Activated CD4-positive, alpha-beta memory T cell treated with anti-CD3 and anti-CD28 coated beads for 36 hours (primary cell): ENCODE measurements around the gene ECE2. TPM values are rescaled to one million over a fixed set of nuclear protein-coding genes. Genes with fewer than 3 reads are reported as not detected.

Experiments
- CTCF ChIA-PET: fragments of 350-600 bp; sonication (Branson Sonifier 250); formaldehyde crosslinking; loops from one replicate; lab custom pipeline; 2021; ENCODE audit warnings: antibody characterized with exemption, inconsistent platforms; lab: Charles Lee
- POLR2A ChIA-PET: fragments of 350-600 bp; sonication (Branson Sonifier 250); formaldehyde crosslinking; loops from one replicate; lab custom pipeline; 2021; ENCODE audit warnings: antibody characterized with exemption; lab: Charles Lee
- DNase-seq: peaks from one replicate; pipeline ENCODE4 v3.0.0-alpha.2; 2020
- H3K27ac Mint-ChIP-seq: one replicate; pipeline ENCODE4 v1.8.0; 2021; ENCODE audit warnings: mixed read lengths
- H3K27me3 Mint-ChIP-seq: one replicate; pipeline ENCODE4 v1.8.0; 2021; ENCODE audit warnings: mixed read lengths
- H3K36me3 Mint-ChIP-seq: one replicate; pipeline ENCODE4 v1.8.0; 2021; ENCODE audit warnings: mixed read lengths
- H3K4me1 Mint-ChIP-seq: one replicate; pipeline ENCODE4 v1.8.0; 2021; ENCODE audit warnings: low read depth, mixed read lengths
- H3K4me3 Mint-ChIP-seq: one replicate; pipeline ENCODE4 v1.8.0; 2021; ENCODE audit warnings: mild to moderate bottlenecking, mixed read lengths
- H3K9me3 Mint-ChIP-seq: one replicate; pipeline ENCODE4 v1.8.0; 2021; ENCODE audit warnings: mixed read lengths
- intact Hi-C: fragments of 100-400 bp; cut with micrococcal nuclease; formaldehyde crosslinking; loops from one replicate; pipeline ENCODE4 v1.15.1; 2023
- total RNA-seq, 2 experiments: library from RNA; stranded (reverse); gene quantifications; one replicate each; pipeline ENCODE4 v1.2.3, GENCODE V29; 2021

ECE2 gene
- total RNA-seq, 2 experiments from 2014 or later, result not detected

- H3K36me3 Mint-ChIP-seq, result peaks cover 55% of the 10 kb centered on the region
- H3K27ac Mint-ChIP-seq, result peak overlapping the region; percentile 76
- intact Hi-C loops, result no loop called here
- no peak for DNase-seq
- no peaks in the 10 kb centered on the region for H3K27me3 Mint-ChIP-seq
- CTCF ChIA-PET, result no interaction called here
- H3K9me3 Mint-ChIP-seq, result no peaks in the 10 kb centered on the region
- POLR2A ChIA-PET, result no interaction called here
- no peak overlapping the region for H3K4me3 Mint-ChIP-seq
- H3K4me1 Mint-ChIP-seq, result peaks cover 49% of the 10 kb centered on the region
Measured at GRCh38 chr3:184332370-184333090, 56.7 kb downstream of the ECE2 start.

GRCh38 chr3:184333190-184333589 lies 57.4 kb downstream of the ECE2 start:
- Mint-ChIP-seq H3K36me3 (peaks cover 49% of the 10 kb centered on the region), H3K4me1 (peaks cover 54% of the 10 kb centered on the region), H3K27ac (peak overlapping the region; percentile 76), H3K27me3 (no peaks in the 10 kb centered on the region), H3K9me3 (no peaks in the 10 kb centered on the region), H3K4me3 (no peak overlapping the region)
- ChIA-PET POLR2A (no interaction called here), CTCF (interaction anchor here (0.6 kb wide), 1 partner anchor 46 kb away, joined by 4 read pairs; no protein-coding TSS in a partner anchor)
- no peak for DNase-seq
- intact Hi-C loops, result no loop called here

- intact Hi-C loops, result no loop called here
- Mint-ChIP-seq H3K36me3 (peaks cover 44% of the 10 kb centered on the region), H3K27me3 (no peaks in the 10 kb centered on the region), H3K27ac (peak overlapping the region; percentile 76), H3K9me3 (no peaks in the 10 kb centered on the region), H3K4me3 (no peak overlapping the region), H3K4me1 (peaks cover 54% of the 10 kb centered on the region)
- DNase-seq, result no peak
- ChIA-PET CTCF (interaction anchor here (0.6 kb wide), 1 partner anchor 47 kb away, joined by 4 read pairs; no protein-coding TSS in a partner anchor), POLR2A (no interaction called here)
Measured at GRCh38 chr3:184333700-184334099, 57.9 kb downstream of the ECE2 start.

- intact Hi-C loops, result loop anchor here (1.0 kb wide), 3 partner anchors 9 to 29 kb away; no protein-coding TSS in a partner anchor
- peak overlapping the region; percentile 76 for H3K27ac Mint-ChIP-seq
- peaks cover 36% of the 10 kb centered on the region for H3K36me3 Mint-ChIP-seq
- ChIA-PET CTCF (no interaction called here), POLR2A (interaction anchor here (1.3 kb wide), 1 partner anchor 9 kb away, joined by 5 read pairs; no protein-coding TSS in a partner anchor)
- H3K4me1 Mint-ChIP-seq, result peaks cover 54% of the 10 kb centered on the region
- peak; percentile 68 for DNase-seq
- H3K9me3 Mint-ChIP-seq, result no peaks in the 10 kb centered on the region
- H3K27me3 Mint-ChIP-seq, result no peaks in the 10 kb centered on the region
- no peak overlapping the region for H3K4me3 Mint-ChIP-seq
Measured at GRCh38 chr3:184334470-184335158, 58.8 kb downstream of the ECE2 start.

- no peak for DNase-seq
- Mint-ChIP-seq H3K27ac (peak overlapping the region; percentile 88), H3K36me3 (peaks cover 32% of the 10 kb centered on the region), H3K4me3 (peak overlapping the region; percentile 81), H3K9me3 (no peaks in the 10 kb centered on the region), H3K4me1 (peaks cover 54% of the 10 kb centered on the region), H3K27me3 (no peaks in the 10 kb centered on the region)
- CTCF ChIA-PET, result interaction anchor here (0.6 kb wide), 1 partner anchor 19 kb away, joined by 3 read pairs; no protein-coding TSS in a partner anchor
- intact Hi-C loops, result loop anchor here (1.0 kb wide), 3 partner anchors 10 to 28 kb away; no protein-coding TSS in a partner anchor
- POLR2A ChIA-PET, result interaction anchor here (0.7 to 1.3 kb wide), 4 partner anchors 8 to 149 kb away, joined by 3 to 5 read pairs (median 3); partner anchors contain the start of gene ABCF3
Measured at GRCh38 chr3:184335291-184335660, 59.5 kb downstream of the ECE2 start.

GRCh38 chr3:184335661-184336546 lies 60.1 kb downstream of the ECE2 start:
- peaks cover 54% of the 10 kb centered on the region for H3K4me1 Mint-ChIP-seq
- H3K9me3 Mint-ChIP-seq, result no peaks in the 10 kb centered on the region
- peak overlapping the region; percentile 81 for H3K4me3 Mint-ChIP-seq
- H3K27me3 Mint-ChIP-seq, result no peaks in the 10 kb centered on the region
- peak overlapping the region; percentile 88 for H3K27ac Mint-ChIP-seq
- intact Hi-C loops, result loop anchor here (1.0 kb wide), 3 partner anchors 11 to 27 kb away; no protein-coding TSS in a partner anchor
- ChIA-PET POLR2A (interaction anchor here (0.7 to 1.4 kb wide), 5 partner anchors 9 to 150 kb away, joined by 3 to 10 read pairs (median 3); partner anchors contain the start of gene ABCF3), CTCF (interaction anchor here (0.6 to 3.3 kb wide), 2 partner anchors 18 kb away, joined by 3 to 23 read pairs; no protein-coding TSS in a partner anchor)
- peak; percentile 89 for DNase-seq
- peaks cover 28% of the 10 kb centered on the region for H3K36me3 Mint-ChIP-seq

- Mint-ChIP-seq H3K9me3 (no peaks in the 10 kb centered on the region), H3K4me3 (peak overlapping the region; percentile 81)
Measured at GRCh38 chr3:184336547-184337398, 61.0 kb downstream of the ECE2 start.

GRCh38 chr3:184337399-184337714 lies 61.5 kb downstream of the ECE2 start, which contains the start of gene FAM131A:
FAM131A (plus strand) TSS chr3:184337600; CDS start chr3:184337631, 31 bp downstream.
- Mint-ChIP-seq H3K4me1 (peaks cover 51% of the 10 kb centered on the region), H3K27ac (peak within 1 kb of the TSS; percentile 77), H3K27me3 (no peaks in the 10 kb centered on the region), H3K4me3 (peak within 1 kb of the TSS; percentile 81), H3K9me3 (no peaks in the 10 kb centered on the region), H3K36me3 (peaks cover 14% of the 10 kb centered on the region)
- intact Hi-C loops, result no loop called here
- CTCF ChIA-PET, result interaction anchor here (1.2 to 3.3 kb wide), 2 partner anchors 17 to 34 kb away, joined by 3 to 23 read pairs; no protein-coding TSS in a partner anchor
- no peak for DNase-seq
- POLR2A ChIA-PET, result interaction anchor here (1.4 kb wide), 1 partner anchor 11 kb away, joined by 10 read pairs; no protein-coding TSS in a partner anchor

More at GRCh38 chr3:184336547-184337398, 61.0 kb downstream of the ECE2 start:
- H3K4me1 Mint-ChIP-seq, result peaks cover 54% of the 10 kb centered on the region
- H3K36me3 Mint-ChIP-seq, result peaks cover 19% of the 10 kb centered on the region
- no peaks in the 10 kb centered on the region for H3K27me3 Mint-ChIP-seq
- ChIA-PET POLR2A (interaction anchor here (1.4 kb wide), 1 partner anchor 10 kb away, joined by 10 read pairs; no protein-coding TSS in a partner anchor), CTCF (interaction anchor here (1.2 to 3.3 kb wide), 2 partner anchors 18 to 35 kb away, joined by 3 to 23 read pairs; no protein-coding TSS in a partner anchor)
- peak overlapping the region; percentile 77 for H3K27ac Mint-ChIP-seq
- intact Hi-C loops, result no loop called here
- no peak for DNase-seq

GRCh38 chr3:184337981-184338380 lies 62.2 kb downstream of the ECE2 start:
- POLR2A ChIA-PET, result interaction anchor here (1.1 kb wide), 1 partner anchor 24 kb away, joined by 4 read pairs; no protein-coding TSS in a partner anchor

GRCh38 chr3:184338511-184338945 lies 62.7 kb downstream of the ECE2 start:
- Mint-ChIP-seq H3K36me3 (peaks cover 5% of the 10 kb centered on the region), H3K9me3 (no peaks in the 10 kb centered on the region), H3K4me3 (no peak overlapping the region), H3K4me1 (peaks cover 39% of the 10 kb centered on the region), H3K27me3 (no peaks in the 10 kb centered on the region), H3K27ac (no peak overlapping the region)
- ChIA-PET POLR2A (interaction anchor here (1.1 kb wide), 1 partner anchor 24 kb away, joined by 4 read pairs; no protein-coding TSS in a partner anchor), CTCF (interaction anchor here (0.6 to 3.3 kb wide), 3 partner anchors 10 to 72 kb away, joined by 3 to 23 read pairs (median 4); no protein-coding TSS in a partner anchor)
- intact Hi-C loops, result no loop called here
- DNase-seq, result peak; percentile 41

More at GRCh38 chr3:184337981-184338380, 62.2 kb downstream of the ECE2 start:
- Mint-ChIP-seq H3K9me3 (no peaks in the 10 kb centered on the region), H3K4me1 (peaks cover 44% of the 10 kb centered on the region), H3K4me3 (no peak overlapping the region), H3K27ac (no peak overlapping the region), H3K36me3 (peaks cover 8% of the 10 kb centered on the region), H3K27me3 (no peaks in the 10 kb centered on the region)
- CTCF ChIA-PET, result interaction anchor here (0.6 to 3.3 kb wide), 3 partner anchors 16 to 71 kb away, joined by 3 to 23 read pairs (median 4); no protein-coding TSS in a partner anchor
- no peak for DNase-seq
- intact Hi-C loops, result no loop called here
